Daoy (cell line): ENCODE measurements around the gene IRAK3. TPM values are rescaled to one million over a fixed set of nuclear protein-coding genes. Genes with fewer than 3 reads are reported as not detected.

Experiments
- total RNA-seq: library from RNA; depleted of rRNA; stranded (reverse); fragments of >200 nt; shearing (Covaris generic); gene quantifications from 2 replicates; pipeline ENCODE4 v1.2.3, GENCODE V29; 2014; rRNA removed

IRAK3 gene
- total RNA-seq, 1 experiment from 2014 or later, result 0.17 TPM

Other genes starting within 250 kb of the IRAK3 start
- gene LLPH, start 58.5 kb upstream of the IRAK3 start, total RNA-seq, result 17.0 and 36.6 TPM in 2 replicates
- 130 and 135 TPM in 2 replicates for gene TMBIM4, start 19.2 kb upstream of the IRAK3 start, total RNA-seq
- gene HELB, start 113.3 kb downstream of the IRAK3 start, total RNA-seq, result 3.2 and 6.4 TPM in 2 replicates